ENCODE data around the gene CCDC30.

- TF ChIP-seq CTCF (IDR thresholded peaks at IDR 0.05) (no peak), POLR2A (IDR thresholded peaks at IDR 0.05; ENCODE audit: low read depth) (no peak)
Observed at GRCh38 chr1:42529724-42530181, 66.7 kb downstream of the CCDC30 start.

Measured in esophagus muscularis mucosa (tissue), 3 donors.